Kidney epithelial cell (primary cell): Measurements from ENCODE around the gene CALN1. TPM values are rescaled to one million over a fixed set of nuclear protein-coding genes. Genes with fewer than 3 reads are reported as not detected.
"Not testable (repeated sequence)": the region's sequence is repeated elsewhere in the genome, so short reads cannot be mapped to it uniquely, and the experiment has no call there.

Experiments used
- DNase-seq: peaks from one replicate; pipeline ENCODE4 v3.0.0-alpha.2; 2010; ENCODE audit warnings: low read depth
- H3K27me3 ChIP-seq: 2 replicates; pipeline ENCODE4 v1.6.0; 2011; ENCODE audit warnings: low read length; ENCODE audit not compliant: control insufficient read depth, insufficient read depth
- H3K36me3 ChIP-seq: 2 replicates; pipeline ENCODE4 v1.5.1; 2011; ENCODE audit warnings: low read length; ENCODE audit not compliant: control insufficient read depth, insufficient read depth
- H3K4me3 ChIP-seq: 2 replicates; pipeline ENCODE4 v1.5.1; 2011; ENCODE audit warnings: low read depth, mild to moderate bottlenecking, control low read depth, low read length
- CTCF ChIP-seq: IDR thresholded peaks from 2 replicates; pipeline ENCODE4 v1.5.1; 2011; ENCODE audit warnings: mild to moderate bottlenecking, moderate library complexity, low read length, control low read depth, inconsistent platforms; ENCODE audit not compliant: insufficient read depth, poor library complexity, severe bottlenecking
- total RNA-seq: library from RNA; depleted of rRNA; stranded (reverse); fragments of >200 nt; gene quantifications from 2 replicates; pipeline ENCODE4 v1.2.3, GENCODE V29; 2015

CALN1 gene
- total RNA-seq, 1 donor from 2014 or later: not detected

- DNase-seq: no peak
- no peak for TF ChIP-seq CTCF
- Histone ChIP-seq H3K36me3 (no peaks in the 10 kb centered on the region), H3K27me3 (no peaks in the 10 kb centered on the region), H3K4me3 (no peak overlapping the region)
Observed at GRCh38 chr7:72213081-72213480, 199.1 kb downstream of the CALN1 start.

GRCh38 chr7:72211175-72211574, 201.0 kb downstream of the CALN1 start:
- TF ChIP-seq CTCF: no peak
- Histone ChIP-seq H3K4me3 (no peak overlapping the region), H3K27me3 (no peaks in the 10 kb centered on the region), H3K36me3 (no peaks in the 10 kb centered on the region)
- no peak for DNase-seq

GRCh38 chr7:72209006-72209405, 203.1 kb downstream of the CALN1 start:
- H3K27me3 ChIP-seq, H3K4me3 ChIP-seq, H3K36me3 ChIP-seq, DNase-seq: not testable (repeated sequence)

- H3K4me3 ChIP-seq: no peak overlapping the region
- H3K36me3 ChIP-seq: no peaks in the 10 kb centered on the region
- TF ChIP-seq CTCF: no peak
- H3K27me3 ChIP-seq: no peaks in the 10 kb centered on the region
- no peak for DNase-seq
Observed at GRCh38 chr7:72196176-72196575, 216.0 kb downstream of the CALN1 start.

- no peaks in the 10 kb centered on the region for H3K27me3 ChIP-seq
- no peak overlapping the region for H3K4me3 ChIP-seq
- no peaks in the 10 kb centered on the region for H3K36me3 ChIP-seq
- TF ChIP-seq CTCF: no peak
- no peak for DNase-seq
Observed at GRCh38 chr7:72190919-72191318, 221.2 kb downstream of the CALN1 start.

GRCh38 chr7:72190146-72190545, 222.0 kb downstream of the CALN1 start:
- Histone ChIP-seq H3K36me3 (no peaks in the 10 kb centered on the region), H3K4me3 (no peak overlapping the region), H3K27me3 (no peaks in the 10 kb centered on the region)
- no peak for DNase-seq
- no peak for TF ChIP-seq CTCF
